ENCODE data around the gene TJP1. TPM values are rescaled to one million over a fixed set of nuclear protein-coding genes. Genes with fewer than 3 reads are reported as not detected.
"Not testable (repeated sequence)": the region's sequence is repeated elsewhere in the genome, so short reads cannot be mapped to it uniquely, and the experiment has no call there.

The TJP1 gene
- total RNA-seq, 1 donor from 2014 or later = not detected

- H3K4me1 Mint-ChIP-seq (ENCODE audit: low read depth) = no peaks in the 10 kb centered on the region
- H3K9me3 Mint-ChIP-seq = no peaks in the 10 kb centered on the region
- no peak overlapping the region for H3K27ac Mint-ChIP-seq
- H3K27me3 Mint-ChIP-seq (ENCODE audit: low read depth) = peaks cover 7% of the 10 kb centered on the region
- H3K4me3 Mint-ChIP-seq (ENCODE audit: low read depth) = no peak overlapping the region
- no peaks in the 10 kb centered on the region for H3K36me3 Mint-ChIP-seq (ENCODE audit: low read depth)
- DNase-seq (ENCODE audit: low spot score) = no peak
- intact Hi-C loops (cut with micrococcal nuclease) = no loop called here
These were observed 65.7 kb downstream of the TJP1 start for GRCh38 chr15:29756358-29757267.

- H3K36me3 Mint-ChIP-seq (ENCODE audit: low read depth); H3K27ac Mint-ChIP-seq; H3K9me3 Mint-ChIP-seq; intact Hi-C loops (cut with micrococcal nuclease); H3K27me3 Mint-ChIP-seq (ENCODE audit: low read depth); H3K4me3 Mint-ChIP-seq (ENCODE audit: low read depth); DNase-seq (ENCODE audit: low spot score); H3K4me1 Mint-ChIP-seq (ENCODE audit: low read depth): not testable (repeated sequence)
These were observed 68.3 kb downstream of the TJP1 start for GRCh38 chr15:29754009-29754408.

- no peak overlapping the region for H3K27ac Mint-ChIP-seq
- no peak for DNase-seq (ENCODE audit: low spot score)
- no peak overlapping the region for H3K4me3 Mint-ChIP-seq (ENCODE audit: low read depth)
- no peaks in the 10 kb centered on the region for H3K9me3 Mint-ChIP-seq
- no peaks in the 10 kb centered on the region for H3K36me3 Mint-ChIP-seq (ENCODE audit: low read depth)
- peaks cover 3% of the 10 kb centered on the region for H3K27me3 Mint-ChIP-seq (ENCODE audit: low read depth)
- H3K4me1 Mint-ChIP-seq (ENCODE audit: low read depth) = no peaks in the 10 kb centered on the region
- intact Hi-C loops (cut with micrococcal nuclease) = no loop called here
These were observed 68.8 kb downstream of the TJP1 start for GRCh38 chr15:29753506-29753905.

DNA sequence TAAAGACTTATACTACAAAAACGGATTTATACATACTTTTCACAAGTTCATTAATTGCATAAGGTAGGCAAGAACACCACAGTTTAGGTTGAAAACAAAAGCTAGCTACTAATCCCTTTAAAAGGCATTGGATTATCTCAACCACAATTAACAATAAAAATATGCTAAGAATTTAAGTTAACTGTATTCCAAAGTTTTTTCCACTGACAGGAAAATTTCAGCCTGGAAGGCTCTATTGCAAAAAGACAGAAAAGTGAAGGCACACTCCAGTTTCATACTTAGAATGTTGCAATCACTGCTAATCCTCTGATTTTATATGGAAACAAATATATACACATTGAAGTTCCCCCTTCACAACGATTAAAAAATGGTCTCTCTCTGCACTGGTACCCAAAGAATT lies 71.5 kb downstream of the TJP1 start:
- no peaks in the 10 kb centered on the region for H3K27me3 Mint-ChIP-seq (ENCODE audit: low read depth)
- no peaks in the 10 kb centered on the region for H3K36me3 Mint-ChIP-seq (ENCODE audit: low read depth)
- no peaks in the 10 kb centered on the region for H3K9me3 Mint-ChIP-seq
- no peak for DNase-seq (ENCODE audit: low spot score)
- no peaks in the 10 kb centered on the region for H3K4me1 Mint-ChIP-seq (ENCODE audit: low read depth)
- intact Hi-C loops (cut with micrococcal nuclease) = no loop called here
- no peak overlapping the region for H3K27ac Mint-ChIP-seq
- no peak overlapping the region for H3K4me3 Mint-ChIP-seq (ENCODE audit: low read depth)

- DNase-seq (ENCODE audit: low spot score) = no peak
- Mint-ChIP-seq H3K4me3 (ENCODE audit: low read depth) (no peak overlapping the region), H3K4me1 (ENCODE audit: low read depth) (no peaks in the 10 kb centered on the region), H3K36me3 (ENCODE audit: low read depth) (no peaks in the 10 kb centered on the region), H3K27me3 (ENCODE audit: low read depth) (no peaks in the 10 kb centered on the region), H3K27ac (no peak overlapping the region), H3K9me3 (no peaks in the 10 kb centered on the region)
- intact Hi-C loops (cut with micrococcal nuclease) = no loop called here
These were observed 72.7 kb downstream of the TJP1 start for GRCh38 chr15:29749365-29750086.

- H3K4me3 Mint-ChIP-seq (ENCODE audit: low read depth) = no peak overlapping the region
- no peak overlapping the region for H3K27ac Mint-ChIP-seq
- H3K27me3 Mint-ChIP-seq (ENCODE audit: low read depth) = no peaks in the 10 kb centered on the region
- H3K4me1 Mint-ChIP-seq (ENCODE audit: low read depth) = no peaks in the 10 kb centered on the region
- no peaks in the 10 kb centered on the region for H3K9me3 Mint-ChIP-seq
- intact Hi-C loops (cut with micrococcal nuclease) = no loop called here
- DNase-seq (ENCODE audit: low spot score) = no peak
- no peaks in the 10 kb centered on the region for H3K36me3 Mint-ChIP-seq (ENCODE audit: low read depth)
These were observed 74.3 kb downstream of the TJP1 start for GRCh38 chr15:29747837-29748417.

- Mint-ChIP-seq H3K9me3 (no peaks in the 10 kb centered on the region), H3K27me3 (ENCODE audit: low read depth) (peaks cover 3% of the 10 kb centered on the region), H3K27ac (no peak overlapping the region), H3K4me3 (ENCODE audit: low read depth) (no peak overlapping the region), H3K4me1 (ENCODE audit: low read depth) (no peaks in the 10 kb centered on the region), H3K36me3 (ENCODE audit: low read depth) (no peaks in the 10 kb centered on the region)
- no peak for DNase-seq (ENCODE audit: low spot score)
- intact Hi-C loops (cut with micrococcal nuclease) = no loop called here
These were observed 78.8 kb downstream of the TJP1 start for GRCh38 chr15:29743475-29743874.

- Mint-ChIP-seq H3K27me3 (ENCODE audit: low read depth) (peaks cover 7% of the 10 kb centered on the region), H3K27ac (no peak overlapping the region), H3K9me3 (no peaks in the 10 kb centered on the region), H3K4me1 (ENCODE audit: low read depth) (peaks cover 10% of the 10 kb centered on the region), H3K4me3 (ENCODE audit: low read depth) (no peak overlapping the region), H3K36me3 (ENCODE audit: low read depth) (no peaks in the 10 kb centered on the region)
- DNase-seq (ENCODE audit: low spot score) = no peak
- intact Hi-C loops (cut with micrococcal nuclease) = no loop called here
These were observed 81.5 kb downstream of the TJP1 start for GRCh38 chr15:29740692-29741311.

- H3K36me3 Mint-ChIP-seq (ENCODE audit: low read depth) = no peaks in the 10 kb centered on the region
- intact Hi-C loops (cut with micrococcal nuclease) = no loop called here
- peaks cover 14% of the 10 kb centered on the region for H3K4me1 Mint-ChIP-seq (ENCODE audit: low read depth)
- DNase-seq (ENCODE audit: low spot score) = no peak
- no peaks in the 10 kb centered on the region for H3K9me3 Mint-ChIP-seq
- H3K27ac Mint-ChIP-seq = no peak overlapping the region
- H3K4me3 Mint-ChIP-seq (ENCODE audit: low read depth) = no peak overlapping the region
- H3K27me3 Mint-ChIP-seq (ENCODE audit: low read depth) = peaks cover 6% of the 10 kb centered on the region
These were observed 85.6 kb downstream of the TJP1 start for GRCh38 chr15:29736744-29737020.

DNA sequence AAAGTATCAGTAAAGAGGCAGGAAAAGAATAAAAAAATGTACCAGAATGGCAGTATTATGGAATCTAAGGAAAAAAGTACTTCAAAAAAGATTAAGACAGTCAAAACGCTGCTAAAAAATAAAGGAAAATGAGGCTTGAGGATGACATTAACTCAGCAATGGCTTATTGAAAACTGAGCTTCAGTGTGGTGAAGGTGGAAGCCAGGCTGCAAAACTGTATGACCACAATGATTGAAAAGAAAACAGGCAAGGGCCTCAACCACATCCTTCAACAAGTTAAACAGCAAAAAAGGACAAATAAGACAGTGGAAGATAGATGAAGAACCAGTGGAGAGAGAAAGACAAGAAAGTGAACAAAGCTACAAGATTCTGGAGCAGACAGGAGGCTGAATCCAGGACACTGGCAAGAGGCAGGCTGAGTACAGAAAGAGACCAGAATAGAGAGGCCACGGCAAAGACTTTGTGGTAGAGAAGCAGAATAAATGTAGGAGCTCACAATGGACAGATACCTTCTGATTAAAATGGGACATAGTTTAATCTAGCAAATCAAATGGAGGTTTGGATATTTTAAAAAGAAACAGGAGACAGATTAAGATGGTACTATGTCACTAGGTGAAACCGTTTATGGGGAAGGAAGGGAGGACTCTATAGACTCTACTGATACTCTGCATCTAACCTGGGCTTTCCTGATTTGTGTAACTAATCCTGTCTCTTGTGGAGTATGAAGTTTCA lies 86.1 kb downstream of the TJP1 start:
- intact Hi-C loops (cut with micrococcal nuclease) = no loop called here
- DNase-seq (ENCODE audit: low spot score) = no peak
- Mint-ChIP-seq H3K27ac (no peak overlapping the region), H3K4me3 (ENCODE audit: low read depth) (no peak overlapping the region), H3K27me3 (ENCODE audit: low read depth) (peaks cover 6% of the 10 kb centered on the region), H3K4me1 (ENCODE audit: low read depth) (peaks cover 14% of the 10 kb centered on the region), H3K36me3 (ENCODE audit: low read depth) (no peaks in the 10 kb centered on the region), H3K9me3 (no peaks in the 10 kb centered on the region)

DNA sequence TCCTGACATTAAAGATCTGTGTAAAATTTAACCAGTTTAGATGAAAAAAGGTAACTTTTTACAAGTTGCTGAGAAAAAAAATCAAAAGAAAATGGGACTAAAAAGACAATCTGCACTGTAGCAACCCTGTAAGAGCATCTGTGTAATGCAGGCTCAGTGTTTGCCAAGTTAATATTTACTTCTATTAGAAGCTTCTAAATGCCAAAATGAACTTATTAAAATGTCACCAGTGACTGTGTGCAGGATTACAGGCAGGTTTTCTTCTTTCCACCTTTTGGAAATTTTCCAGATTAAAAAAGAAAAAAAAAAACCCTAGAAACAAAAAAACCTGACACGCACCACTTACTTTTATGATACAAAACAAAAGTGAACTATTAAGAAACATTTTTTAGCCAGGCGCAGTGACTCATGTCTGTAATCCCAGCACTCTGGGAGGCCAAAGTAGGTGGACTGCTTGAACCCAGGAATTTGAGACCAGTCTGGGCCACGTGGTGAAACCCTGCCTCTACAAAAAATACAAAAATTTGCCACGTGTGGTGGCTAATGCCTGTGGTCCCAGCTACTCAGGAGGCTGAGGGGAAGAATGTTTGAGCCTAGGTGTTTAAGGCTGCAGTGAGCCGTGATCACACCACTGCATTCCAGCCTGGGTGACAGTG lies 87.2 kb downstream of the TJP1 start:
- peaks cover 14% of the 10 kb centered on the region for H3K4me1 Mint-ChIP-seq (ENCODE audit: low read depth)
- no peaks in the 10 kb centered on the region for H3K36me3 Mint-ChIP-seq (ENCODE audit: low read depth)
- DNase-seq (ENCODE audit: low spot score) = no peak
- H3K27me3 Mint-ChIP-seq (ENCODE audit: low read depth) = peaks cover 6% of the 10 kb centered on the region
- intact Hi-C loops (cut with micrococcal nuclease) = no loop called here
- no peak overlapping the region for H3K4me3 Mint-ChIP-seq (ENCODE audit: low read depth)
- H3K27ac Mint-ChIP-seq = no peak overlapping the region
- no peaks in the 10 kb centered on the region for H3K9me3 Mint-ChIP-seq

DNA sequence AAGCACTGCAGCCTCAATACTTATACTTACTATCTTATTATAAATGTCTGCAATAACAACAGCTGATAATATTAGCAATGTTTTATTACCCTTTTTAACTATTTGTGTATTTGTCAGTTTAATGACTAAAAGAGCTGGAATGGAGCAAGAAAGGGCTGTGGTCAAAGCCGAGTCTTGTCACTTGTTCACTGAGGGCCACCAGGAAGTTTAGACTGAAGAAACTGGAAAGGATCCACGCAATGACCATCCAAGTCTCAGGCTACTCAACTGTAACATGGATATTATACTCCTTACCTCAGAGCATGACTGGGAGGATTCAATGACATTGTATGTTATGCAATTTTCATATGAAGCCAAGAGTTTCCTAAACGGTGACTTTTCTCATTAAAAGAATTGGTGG lies 90.4 kb downstream of the TJP1 start:
- Mint-ChIP-seq H3K4me1 (ENCODE audit: low read depth) (peaks cover 14% of the 10 kb centered on the region), H3K27me3 (ENCODE audit: low read depth) (peaks cover 4% of the 10 kb centered on the region), H3K9me3 (no peaks in the 10 kb centered on the region), H3K27ac (no peak overlapping the region), H3K4me3 (ENCODE audit: low read depth) (no peak overlapping the region), H3K36me3 (ENCODE audit: low read depth) (no peaks in the 10 kb centered on the region)
- intact Hi-C loops (cut with micrococcal nuclease) = no loop called here
- DNase-seq (ENCODE audit: low spot score) = no peak

Measured in activated T-helper 2 cell treated with anti-CD3 and anti-CD28 coated beads, Interferon-gamma antibody, Interleukin-2, Interleukin-4, amounts not matched to agents 10 μg/mL and 5 μg/mL and 100 μg/mL, durations not matched to agents 14 hours and 24 hours and 36 hours (primary cell).